IgD-negative memory B cell (primary cell): ENCODE data around the gene SCAMP1. TPM values are rescaled to one million over a fixed set of nuclear protein-coding genes. Genes with fewer than 3 reads are reported as not detected.
A peak's percentile ranks its signal among the peaks of the same experiment; 100 is the strongest.

Source experiments
- H3K27ac Mint-ChIP-seq, 3 donors: one replicate each; pipeline ENCODE4 v1.8.0; 2020 to 2022; ENCODE audit warnings: mild to moderate bottlenecking in 3 of 3, mixed read lengths in 3 of 3, moderate library complexity in 1 of 3
- H3K27me3 Mint-ChIP-seq: one replicate; pipeline ENCODE4 v1.8.0; 2021; ENCODE audit warnings: mixed read lengths
- H3K36me3 Mint-ChIP-seq: one replicate; pipeline ENCODE4 v1.8.0; 2020; ENCODE audit warnings: mild to moderate bottlenecking, mixed read lengths
- H3K4me1 Mint-ChIP-seq, 3 donors: one replicate each; pipeline ENCODE4 v1.8.0; 2020 to 2022; ENCODE audit warnings: mixed read lengths in 3 of 3, mild to moderate bottlenecking in 1 of 3
- H3K4me3 Mint-ChIP-seq, 4 donors: one replicate each; pipeline ENCODE4 v1.8.0; 2020 to 2022; ENCODE audit warnings: mild to moderate bottlenecking in 4 of 4, mixed read lengths in 4 of 4, moderate library complexity in 3 of 4
- H3K9me3 Mint-ChIP-seq, 3 donors: one replicate each; pipeline ENCODE4 v1.8.0; 2020 to 2021; ENCODE audit warnings: mixed read lengths in 3 of 3, mild to moderate bottlenecking in 1 of 3
- polyA plus RNA-seq: library from polyadenylated mRNA; unstranded; fragments of 300-500 nt; fragmentation: Illumina TruSeq; gene quantifications from one replicate; pipeline ENCODE4 v1.2.3, GENCODE V29; 2021

Gene SCAMP1, protein sequence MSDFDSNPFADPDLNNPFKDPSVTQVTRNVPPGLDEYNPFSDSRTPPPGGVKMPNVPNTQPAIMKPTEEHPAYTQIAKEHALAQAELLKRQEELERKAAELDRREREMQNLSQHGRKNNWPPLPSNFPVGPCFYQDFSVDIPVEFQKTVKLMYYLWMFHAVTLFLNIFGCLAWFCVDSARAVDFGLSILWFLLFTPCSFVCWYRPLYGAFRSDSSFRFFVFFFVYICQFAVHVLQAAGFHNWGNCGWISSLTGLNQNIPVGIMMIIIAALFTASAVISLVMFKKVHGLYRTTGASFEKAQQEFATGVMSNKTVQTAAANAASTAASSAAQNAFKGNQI
- polyA plus RNA-seq, result 29.2 TPM

DNA sequence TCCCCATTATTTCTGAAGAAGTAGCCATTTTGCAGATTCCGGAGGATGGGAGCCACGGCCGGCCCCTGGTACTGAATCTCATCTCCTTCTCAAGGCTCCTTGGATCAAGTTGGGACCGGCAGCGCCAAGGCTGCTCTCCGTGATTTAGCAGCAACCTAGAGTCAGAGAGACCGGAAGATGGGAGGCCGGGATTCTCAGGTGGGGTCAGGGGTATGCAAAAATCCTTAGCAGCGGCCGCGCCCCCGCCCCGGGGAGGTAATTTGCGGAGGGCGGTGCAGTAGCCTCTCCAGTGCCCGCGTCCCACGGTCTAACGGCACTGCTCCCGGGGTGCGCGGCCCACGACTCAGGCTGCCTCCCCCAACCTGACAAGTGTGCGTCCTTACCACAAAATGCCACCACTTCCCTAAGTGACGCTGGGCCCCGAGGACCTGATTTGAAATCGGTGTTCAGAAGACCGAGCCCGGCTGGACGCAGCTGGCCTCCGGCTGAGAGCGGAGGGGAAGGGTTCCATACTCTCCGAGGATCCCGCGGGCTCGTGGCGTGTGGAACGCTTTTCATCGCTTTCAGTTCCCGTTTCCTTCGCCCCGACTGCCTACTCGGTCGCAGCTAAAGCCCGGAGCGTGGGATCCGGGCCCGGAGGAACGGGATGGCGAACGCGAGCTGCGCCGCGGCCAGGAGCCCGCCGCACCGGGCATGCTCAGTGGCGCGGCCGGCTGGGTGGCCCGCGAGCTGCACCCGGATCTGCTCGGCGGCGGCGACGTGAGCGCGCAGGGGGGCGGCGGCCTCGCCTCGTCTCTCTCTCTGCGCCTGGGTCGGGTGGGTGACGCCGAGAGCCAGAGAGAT, at the start of gene SCAMP1:
TSS of gene SCAMP1 (plus strand) at position 787 of the 843 bp plus-strand sequence. CDS start at position 842, 55 bp downstream.
- Mint-ChIP-seq H3K4me1 (peaks cover 22 to 29% (median 27%) of the 10 kb centered on the region in 3 donors), H3K27ac (peak within 1 kb of the TSS; percentile 78 to 98 (median 96)), H3K9me3 (no peaks in the 10 kb centered on the region), H3K27me3 (no peaks in the 10 kb centered on the region), H3K36me3 (no peaks in the 10 kb centered on the region), H3K4me3 (peak within 1 kb of the TSS; percentile 92 to 99 (median 97))

DNA sequence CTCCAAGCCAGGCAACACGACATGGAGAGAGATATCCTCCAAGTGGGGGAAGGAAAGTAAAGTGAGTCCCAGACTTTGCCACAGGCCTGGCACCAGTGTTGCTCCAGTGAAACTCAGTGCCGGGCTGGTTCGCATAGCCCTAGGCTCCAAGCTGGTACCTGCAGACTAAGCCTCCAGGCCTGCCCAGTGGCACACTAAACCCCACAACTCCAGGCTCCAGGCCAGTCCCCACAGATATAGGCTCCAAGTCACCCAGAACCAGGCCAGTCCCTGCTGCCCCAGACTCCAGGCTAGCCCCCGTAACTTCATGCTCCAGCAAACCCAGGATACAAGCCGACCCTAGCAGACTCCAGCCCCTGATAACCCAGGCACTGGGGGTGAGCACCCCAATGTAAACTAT, 42.9 kb upstream of the SCAMP1 start:
- Mint-ChIP-seq H3K4me3 (no peak overlapping the region), H3K4me1 (peaks cover 0 to 6% (median 0%) of the 10 kb centered on the region in 3 donors), H3K9me3 (no peaks in the 10 kb centered on the region)

DNA sequence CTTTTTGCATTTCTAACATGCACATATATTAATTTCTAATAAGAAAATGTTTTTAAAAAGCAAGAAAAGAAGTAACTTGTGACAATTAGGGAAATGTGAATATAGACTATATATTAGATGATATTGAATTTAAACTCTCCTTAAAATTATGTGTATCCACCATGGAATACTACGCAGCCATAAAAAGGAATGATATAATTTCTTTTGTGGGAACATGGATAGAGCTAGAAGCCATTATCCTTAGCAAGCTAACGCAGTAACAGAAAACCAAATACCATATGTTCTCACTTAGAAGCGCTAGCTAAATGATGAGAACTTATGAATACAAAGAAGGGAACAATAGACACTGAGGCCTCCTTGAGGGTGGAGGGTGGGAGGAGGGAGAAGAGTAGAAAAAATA, 42.1 kb upstream of the SCAMP1 start:
- no peaks in the 10 kb centered on the region for H3K36me3 Mint-ChIP-seq

More for the DNA sequence above, 42.9 kb upstream of the SCAMP1 start:
- Mint-ChIP-seq H3K27me3 (peaks cover 7% of the 10 kb centered on the region), H3K27ac (no peak overlapping the region), H3K36me3 (no peaks in the 10 kb centered on the region)

DNA sequence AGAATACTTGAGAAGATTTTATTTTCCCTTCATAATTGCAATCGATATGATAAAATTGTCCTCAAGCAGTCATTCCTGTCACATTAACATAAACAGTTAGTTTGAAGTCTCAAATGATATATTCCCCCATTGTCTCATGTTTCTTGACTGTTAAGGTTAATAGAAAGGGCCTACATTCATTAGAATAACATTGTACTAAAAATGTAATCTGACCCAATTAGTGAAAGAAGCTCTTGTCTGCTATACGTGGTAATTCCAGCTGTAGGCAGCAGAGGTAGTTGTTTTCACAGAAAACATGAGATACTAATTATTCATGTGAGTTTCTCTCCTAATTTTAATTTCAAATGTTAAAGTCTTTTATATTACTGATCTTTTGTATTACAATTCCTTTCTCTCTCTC, 40.0 kb upstream of the SCAMP1 start:
- Mint-ChIP-seq H3K27ac (no peak overlapping the region), H3K9me3 (no peaks in the 10 kb centered on the region), H3K4me3 (no peak overlapping the region), H3K36me3 (no peaks in the 10 kb centered on the region), H3K4me1 (peaks cover 0 to 6% (median 0%) of the 10 kb centered on the region in 3 donors), H3K27me3 (peaks cover 1% of the 10 kb centered on the region)

More for the DNA sequence above, 42.1 kb upstream of the SCAMP1 start:
- Mint-ChIP-seq H3K27ac (no peak overlapping the region), H3K27me3 (peaks cover 7% of the 10 kb centered on the region), H3K4me1 (peaks cover 0 to 6% (median 0%) of the 10 kb centered on the region in 3 donors), H3K9me3 (no peaks in the 10 kb centered on the region), H3K4me3 (no peak overlapping the region)

DNA sequence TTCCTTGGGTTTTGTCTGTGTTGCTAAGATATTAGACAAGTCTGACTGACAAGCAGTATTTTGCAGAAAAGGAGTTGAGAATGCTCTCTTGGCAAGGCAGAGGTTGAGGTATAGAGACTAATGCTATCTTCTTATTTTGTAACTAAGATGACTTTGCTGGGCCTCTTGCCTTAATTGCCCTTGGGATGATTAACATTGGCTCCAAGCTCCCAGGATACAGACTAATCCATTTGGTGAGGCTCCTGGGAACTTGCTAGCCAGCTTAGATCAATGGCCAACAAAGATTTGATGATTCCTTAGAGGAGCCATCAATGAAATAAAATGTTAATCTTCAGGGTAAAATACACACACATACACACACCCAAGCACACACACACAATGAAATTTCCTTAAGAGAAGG, 37.2 kb upstream of the SCAMP1 start:
- Mint-ChIP-seq H3K4me1 (peaks cover 0 to 4% (median 0%) of the 10 kb centered on the region in 3 donors), H3K9me3 (no peaks in the 10 kb centered on the region), H3K27me3 (peaks cover 1% of the 10 kb centered on the region), H3K27ac (no peak overlapping the region), H3K4me3 (no peak overlapping the region), H3K36me3 (no peaks in the 10 kb centered on the region)

DNA sequence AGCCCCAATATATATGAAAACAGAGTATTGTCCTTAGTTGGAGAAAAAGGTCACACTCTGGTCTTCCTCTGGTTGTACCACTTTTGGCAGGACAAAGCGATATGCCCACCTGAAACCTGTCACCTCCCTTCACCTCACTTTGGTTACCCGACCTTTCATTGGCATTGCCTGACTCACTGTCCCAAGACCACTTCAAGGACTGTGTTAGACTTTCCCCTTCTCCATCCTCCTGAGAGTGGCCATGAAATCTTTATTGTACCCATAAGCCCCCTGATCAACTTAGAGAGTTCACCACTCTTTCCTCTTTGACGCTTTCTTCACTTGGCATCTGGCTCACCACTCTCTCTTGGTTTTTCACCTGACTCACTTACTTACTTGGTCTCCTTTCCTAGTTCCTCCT, 33.5 kb upstream of the SCAMP1 start:
- no peaks in the 10 kb centered on the region for H3K36me3 Mint-ChIP-seq
- no peak overlapping the region for H3K27ac Mint-ChIP-seq
- H3K4me3 Mint-ChIP-seq, result no peak overlapping the region
- peaks cover 5% of the 10 kb centered on the region for H3K27me3 Mint-ChIP-seq
- no peaks in the 10 kb centered on the region for H3K4me1 Mint-ChIP-seq
- H3K9me3 Mint-ChIP-seq, result no peaks in the 10 kb centered on the region

DNA sequence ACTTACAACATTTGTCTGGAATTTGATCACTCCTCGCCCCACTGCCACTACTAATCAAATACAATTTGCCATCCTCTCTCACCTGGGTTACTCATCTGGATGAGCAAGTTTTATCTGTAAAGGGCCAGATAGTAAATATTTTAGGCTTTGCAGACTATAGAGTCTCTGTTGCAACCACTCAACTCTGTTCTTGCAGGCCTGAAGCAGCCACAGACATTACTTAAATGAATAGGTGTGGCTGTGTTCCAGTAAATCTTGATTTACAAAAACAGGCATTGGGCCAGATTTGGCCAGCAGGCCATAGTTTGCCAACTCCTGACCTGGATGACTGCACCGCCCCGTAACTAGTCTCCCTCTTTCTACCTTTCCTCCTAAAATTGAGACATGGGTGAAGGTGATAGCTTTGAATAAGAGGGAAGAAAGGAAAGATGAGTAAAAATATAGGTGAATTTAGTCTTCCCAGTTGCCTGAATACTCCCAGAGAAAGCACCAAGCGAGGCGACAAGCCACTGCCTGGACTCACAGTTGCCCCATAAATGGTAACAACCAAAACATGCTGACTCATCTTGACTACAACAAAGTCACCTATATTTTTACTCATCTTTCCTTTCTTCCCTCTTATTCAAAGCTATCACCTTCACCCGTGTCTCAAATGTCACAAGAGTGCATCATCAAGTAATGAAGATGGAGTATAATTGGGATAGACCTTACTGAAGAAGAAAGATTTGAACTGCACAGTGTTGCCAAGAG, 32.5 kb upstream of the SCAMP1 start:
- Mint-ChIP-seq H3K27ac (no peak overlapping the region), H3K4me3 (no peak overlapping the region), H3K4me1 (no peaks in the 10 kb centered on the region), H3K36me3 (no peaks in the 10 kb centered on the region), H3K9me3 (no peaks in the 10 kb centered on the region), H3K27me3 (peaks cover 5% of the 10 kb centered on the region)

DNA sequence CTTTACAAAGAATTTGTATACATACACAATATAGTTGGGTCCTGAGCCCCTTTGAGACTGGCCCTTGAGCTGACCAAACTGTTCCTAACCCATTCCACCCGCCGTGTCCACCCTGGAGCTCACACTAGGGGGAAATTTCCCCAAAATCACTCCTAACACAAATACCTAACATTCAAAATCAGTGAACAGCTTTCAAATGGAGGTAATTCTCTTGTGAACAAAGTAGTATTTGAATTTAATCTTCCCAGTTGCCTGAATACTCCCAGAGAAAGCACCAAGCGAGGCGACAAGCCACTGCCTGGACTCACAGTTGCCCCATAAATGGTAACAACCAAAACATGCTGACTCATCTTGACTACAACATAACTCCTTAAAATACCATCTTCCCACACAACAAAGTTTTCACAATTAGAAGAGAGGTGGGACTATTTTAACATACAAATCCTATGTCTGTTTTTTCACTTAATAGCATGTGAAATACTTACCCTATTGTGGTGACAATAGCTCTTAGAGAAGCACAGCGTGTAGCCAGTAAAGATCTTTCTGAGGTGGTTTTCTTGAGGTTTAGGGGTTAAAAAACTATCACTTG, 31.7 kb upstream of the SCAMP1 start:
- H3K4me3 Mint-ChIP-seq, result no peak overlapping the region
- no peaks in the 10 kb centered on the region for H3K36me3 Mint-ChIP-seq
- no peaks in the 10 kb centered on the region for H3K9me3 Mint-ChIP-seq
- peaks cover 5% of the 10 kb centered on the region for H3K27me3 Mint-ChIP-seq
- H3K4me1 Mint-ChIP-seq, result no peaks in the 10 kb centered on the region
- no peak overlapping the region for H3K27ac Mint-ChIP-seq

DNA sequence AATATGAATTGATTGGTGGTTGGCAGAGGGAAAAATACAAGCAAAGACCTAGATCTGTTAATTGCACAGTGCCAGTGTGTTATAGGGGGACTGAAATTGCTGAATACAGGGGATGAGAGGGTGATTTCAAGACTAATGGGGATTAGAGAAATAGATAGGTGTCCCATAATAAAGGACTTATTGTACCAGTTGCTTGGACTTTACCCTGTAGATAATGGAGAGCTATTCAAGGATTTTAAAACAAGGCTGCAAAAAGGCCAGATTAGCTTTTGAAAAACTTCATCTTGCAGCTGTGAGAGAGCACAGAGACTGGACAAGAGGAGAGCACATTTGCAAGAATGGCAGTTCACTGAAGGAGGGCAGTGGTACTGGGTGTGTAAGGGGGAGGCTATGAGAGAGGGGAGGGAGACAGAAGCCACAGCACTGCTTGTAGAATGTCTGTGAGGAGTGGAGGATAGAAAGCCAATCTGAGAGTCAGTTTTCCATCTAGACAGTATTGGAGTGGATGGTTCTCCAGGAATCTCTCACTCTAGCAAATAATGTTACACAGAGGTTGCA, 28.8 kb upstream of the SCAMP1 start:
- Mint-ChIP-seq H3K27ac (no peak overlapping the region), H3K4me3 (no peak overlapping the region), H3K27me3 (peaks cover 5% of the 10 kb centered on the region)

DNA sequence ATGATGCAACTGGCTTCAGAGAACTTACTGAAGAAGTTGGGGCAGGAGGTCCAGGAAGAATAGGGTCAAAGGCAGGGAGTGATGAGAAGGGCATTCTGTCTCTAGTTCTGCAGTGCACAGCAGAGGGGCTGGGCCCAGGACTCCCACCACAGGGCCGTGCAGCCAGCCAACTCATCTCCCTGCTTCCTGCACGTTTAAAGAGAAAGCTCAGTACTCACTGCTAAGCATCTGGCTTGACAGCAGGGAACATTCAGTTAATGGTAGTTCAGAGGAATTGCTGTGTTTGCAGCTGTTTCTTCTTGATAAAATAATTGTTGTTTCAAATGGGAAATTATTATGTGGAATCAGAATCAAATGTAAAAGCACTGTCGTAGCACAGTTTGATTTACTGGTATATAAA, 25.6 kb upstream of the SCAMP1 start:
- Mint-ChIP-seq H3K4me1 (no peaks in the 10 kb centered on the region), H3K27me3 (peaks cover 8% of the 10 kb centered on the region), H3K4me3 (no peak overlapping the region), H3K27ac (no peak overlapping the region), H3K9me3 (peaks cover 3 to 8% (median 6%) of the 10 kb centered on the region in 3 donors), H3K36me3 (peaks cover 2% of the 10 kb centered on the region)

More for the DNA sequence above, 28.8 kb upstream of the SCAMP1 start:
- Mint-ChIP-seq H3K4me1 (no peaks in the 10 kb centered on the region), H3K9me3 (no peaks in the 10 kb centered on the region), H3K36me3 (no peaks in the 10 kb centered on the region)

DNA sequence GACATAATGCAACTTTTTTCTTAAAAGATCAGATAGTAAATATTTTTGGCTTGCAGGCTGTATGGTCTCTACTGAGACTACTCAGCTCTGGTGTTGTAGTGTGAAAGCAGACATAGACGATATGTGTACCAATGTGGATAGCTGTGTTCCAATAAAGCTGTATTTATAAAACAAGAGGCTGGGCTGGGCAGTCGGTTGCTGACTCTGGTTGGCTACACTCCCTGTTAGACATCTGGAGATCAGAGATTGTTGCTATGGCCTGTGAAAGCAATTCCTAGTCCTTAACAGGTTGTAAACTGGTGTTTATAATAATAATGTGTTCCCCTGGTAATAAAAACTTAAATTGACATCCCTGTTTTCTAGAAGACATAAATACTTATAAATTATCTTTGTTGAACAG, 24.4 kb upstream of the SCAMP1 start:
- Mint-ChIP-seq H3K4me1 (no peaks in the 10 kb centered on the region), H3K4me3 (no peak overlapping the region), H3K27me3 (peaks cover 8% of the 10 kb centered on the region), H3K9me3 (peaks cover 3 to 8% (median 6%) of the 10 kb centered on the region in 3 donors), H3K27ac (no peak overlapping the region), H3K36me3 (peaks cover 2% of the 10 kb centered on the region)

DNA sequence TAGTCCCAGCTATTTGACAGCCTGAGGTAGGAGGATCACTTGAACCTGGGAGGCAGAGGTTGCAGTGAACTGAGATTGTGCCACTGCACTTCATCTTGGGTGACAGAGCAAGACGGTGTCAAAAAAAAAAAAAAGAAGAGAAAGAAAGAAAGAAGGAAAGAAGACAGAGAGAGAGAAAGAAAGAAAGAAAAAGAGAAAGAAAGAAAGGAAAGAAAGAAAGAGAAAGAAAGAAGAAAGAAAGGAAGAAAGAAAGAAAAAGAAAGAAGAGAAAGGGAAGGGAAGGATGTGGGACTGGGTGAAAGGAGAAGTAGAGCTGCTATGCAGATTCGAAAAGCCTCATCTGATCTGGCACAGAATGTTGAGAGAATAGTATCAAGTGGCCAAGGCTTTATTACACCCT, 23.7 kb upstream of the SCAMP1 start:
- no peak overlapping the region for H3K4me3 Mint-ChIP-seq
- H3K4me1 Mint-ChIP-seq, result no peaks in the 10 kb centered on the region
- H3K27me3 Mint-ChIP-seq, result peaks cover 4% of the 10 kb centered on the region
- no peak overlapping the region for H3K27ac Mint-ChIP-seq
- peaks cover 2% of the 10 kb centered on the region for H3K36me3 Mint-ChIP-seq
- peaks cover 3 to 8% (median 6%) of the 10 kb centered on the region in 3 donors for H3K9me3 Mint-ChIP-seq

DNA sequence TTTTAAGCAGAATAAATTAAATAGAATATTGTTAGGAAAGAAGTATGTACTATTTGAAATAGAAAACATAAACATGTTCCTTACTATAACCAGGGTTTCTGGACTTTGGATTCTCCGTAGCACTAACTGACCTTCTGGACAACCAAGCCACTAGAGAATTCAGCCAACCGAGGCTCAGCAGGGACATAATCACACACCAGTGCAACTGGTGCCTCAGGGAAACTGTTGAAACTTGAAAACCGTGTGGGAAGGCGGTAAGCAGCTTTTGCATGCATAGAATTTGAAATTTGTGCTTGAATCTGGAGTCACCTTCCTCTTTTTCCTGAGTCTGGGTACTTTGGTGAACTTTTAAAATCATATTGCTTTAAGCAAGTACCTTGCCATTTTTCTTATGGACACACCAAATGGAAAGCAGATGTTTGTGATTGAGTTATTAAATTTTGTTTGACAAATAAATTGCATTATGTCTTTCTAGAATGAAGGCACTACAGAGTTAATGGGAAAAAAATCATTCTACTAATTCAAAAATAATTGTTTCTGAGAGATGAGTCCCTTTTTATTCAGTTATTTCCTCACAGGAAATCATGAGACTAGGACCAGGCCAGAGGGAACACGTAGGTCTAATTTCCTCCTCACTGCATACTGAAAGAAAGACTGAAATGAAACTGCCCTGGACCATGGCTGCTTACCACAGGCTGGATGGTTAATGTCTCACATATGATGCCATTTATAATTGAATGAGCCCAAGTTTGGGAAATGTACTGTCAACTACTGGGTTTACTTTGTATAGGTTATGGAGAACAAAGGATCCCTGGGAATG, 20.6 kb upstream of the SCAMP1 start:
- Mint-ChIP-seq H3K27me3 (peaks cover 3% of the 10 kb centered on the region), H3K4me1 (no peaks in the 10 kb centered on the region), H3K36me3 (peaks cover 2% of the 10 kb centered on the region), H3K4me3 (no peak overlapping the region), H3K27ac (no peak overlapping the region), H3K9me3 (peaks cover 3 to 8% (median 6%) of the 10 kb centered on the region in 3 donors)

DNA sequence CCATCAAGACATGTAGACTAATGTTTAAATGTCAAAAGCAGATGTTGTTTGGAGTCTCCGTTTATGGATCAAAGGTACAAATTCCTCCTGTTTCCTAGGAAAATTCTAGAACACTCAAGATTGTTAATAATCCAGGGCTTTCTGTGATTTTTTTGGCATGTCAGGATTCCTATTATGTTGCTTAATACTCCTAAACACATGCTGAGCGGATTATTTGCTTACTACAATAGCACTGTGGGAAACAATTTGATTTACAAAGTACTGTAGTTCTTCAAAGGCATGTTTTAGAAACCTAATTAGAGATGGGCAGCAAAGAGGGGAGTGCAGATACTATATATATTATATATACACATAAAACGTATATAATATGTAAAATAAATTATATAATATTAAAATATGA, 19.0 kb upstream of the SCAMP1 start:
- H3K4me1 Mint-ChIP-seq, result no peaks in the 10 kb centered on the region
- H3K4me3 Mint-ChIP-seq, result no peak overlapping the region
- peaks cover 3% of the 10 kb centered on the region for H3K27me3 Mint-ChIP-seq
- peaks cover 5% of the 10 kb centered on the region for H3K36me3 Mint-ChIP-seq
- no peak overlapping the region for H3K27ac Mint-ChIP-seq
- H3K9me3 Mint-ChIP-seq, result peaks cover 3 to 8% (median 6%) of the 10 kb centered on the region in 3 donors
